Thymus (tissue), 14 donors: ENCODE results near the gene MLX. TPM values are rescaled to one million over a fixed set of nuclear protein-coding genes. Genes with fewer than 3 reads are reported as not detected.

Experiments used
- DNase-seq, 9 donors: peaks; one replicate each; pipeline ENCODE4 v3.0.0-alpha.2; 2013; ENCODE audit warnings: low spot score in 9 of 9, low read depth in 6 of 9, missing footprints in 1 of 9
- H3K27ac ChIP-seq, 2 donors: one replicate each; pipeline ENCODE4 v1.5.1; 2013; ENCODE audit warnings: control low read depth in 1 of 2, low read depth in 1 of 2, low read length in 1 of 2, mild to moderate bottlenecking in 1 of 2, moderate library complexity in 1 of 2
- H3K27me3 ChIP-seq, 2 donors: one replicate each; pipeline ENCODE4 v1.5.1; 2013; ENCODE audit warnings: low read length in 1 of 2; ENCODE audit not compliant: control insufficient read depth in 2 of 2, insufficient read depth in 1 of 2
- H3K36me3 ChIP-seq, 2 donors: one replicate each; pipeline ENCODE4 v1.5.1; 2013; ENCODE audit warnings: low read length in 1 of 2, mild to moderate bottlenecking in 1 of 2, moderate library complexity in 1 of 2; ENCODE audit not compliant: control insufficient read depth in 2 of 2, insufficient read depth in 2 of 2
- H3K4me1 ChIP-seq, 2 donors: one replicate each; pipeline ENCODE4 v1.5.1; 2013; ENCODE audit warnings: low read length in 2 of 2; ENCODE audit not compliant: control insufficient read depth in 2 of 2, insufficient read depth in 2 of 2
- H3K4me3 ChIP-seq, 2 donors: one replicate each; pipeline ENCODE4 v1.5.1; 2013; ENCODE audit warnings: low read length in 2 of 2, control low read depth in 1 of 2, mild to moderate bottlenecking in 1 of 2
- H3K9me3 ChIP-seq, 2 donors: one replicate each; pipeline ENCODE4 v1.5.1; 2013; ENCODE audit warnings: low read length in 1 of 2, mild to moderate bottlenecking in 1 of 2; ENCODE audit not compliant: control insufficient read depth in 2 of 2, insufficient read depth in 1 of 2
- WGBS: extraction: QIAGEN DNeasy Blood & Tissue Kit; methylation state at CpG from one replicate; pipeline ENCODE4 v1.1.7; 2013; 5-methylcytosine and 5-hydroxymethylcytosine counted together
- long read RNA-seq, 10 donors: transcript quantifications; one replicate each; lab custom pipeline, GENCODE V29; 2026
- polyA plus RNA-seq: library from polyadenylated mRNA; stranded (reverse); fragments of 200-250 nt; gene quantifications from one replicate; pipeline ENCODE4 v1.2.3, GENCODE V29; 2013
- total RNA-seq: library from RNA; stranded (reverse); fragments of 120-200 nt; gene quantifications from one replicate; pipeline ENCODE4 v1.2.4, GENCODE V29; 2013
- donor health status: healthy.

The MLX gene, protein sequence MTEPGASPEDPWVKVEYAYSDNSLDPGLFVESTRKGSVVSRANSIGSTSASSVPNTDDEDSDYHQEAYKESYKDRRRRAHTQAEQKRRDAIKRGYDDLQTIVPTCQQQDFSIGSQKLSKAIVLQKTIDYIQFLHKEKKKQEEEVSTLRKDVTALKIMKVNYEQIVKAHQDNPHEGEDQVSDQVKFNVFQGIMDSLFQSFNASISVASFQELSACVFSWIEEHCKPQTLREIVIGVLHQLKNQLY
- 29.3 TPM for total RNA-seq
- polyA plus RNA-seq = 45.2 TPM
- long read RNA-seq, donor 1 = 0 reads
- long read RNA-seq, donor 2 = 0 reads
- long read RNA-seq, donor 3, transcript MLX-203 (8 exons, 2,428 nt) = major isoform, 25 of 45 reads
- long read RNA-seq, donor 3, transcript MLX-202 (7 exons, 2,334 nt) = minor isoform, 11 of 45 reads
- long read RNA-seq, donor 3, partial matches to known transcripts = 6 of 45 reads
- long read RNA-seq, donor 3, other reads (novel, unspliced or antisense) = 0 of 45 reads
- long read RNA-seq, donor 4, transcript MLX-203 (8 exons, 2,428 nt) = major isoform, 7 of 9 reads
- long read RNA-seq, donor 4, partial matches to known transcripts = 0 of 9 reads
- long read RNA-seq, donor 4, other reads (novel, unspliced or antisense) = 0 of 9 reads
- long read RNA-seq, donor 5, transcript MLX-202 (7 exons, 2,334 nt) = minor isoform, 5 of 38 reads
- long read RNA-seq, donor 5, transcript MLX-203 (8 exons, 2,428 nt) = major isoform, 27 of 38 reads
- long read RNA-seq, donor 5, partial matches to known transcripts = 0 of 38 reads
- long read RNA-seq, donor 5, other reads (novel, unspliced or antisense) = 0 of 38 reads
- long read RNA-seq, donor 6, transcript MLX-203 (8 exons, 2,428 nt) = major isoform, 19 of 26 reads
- long read RNA-seq, donor 6, transcript MLX-202 (7 exons, 2,334 nt) = minor isoform, 6 of 26 reads
- long read RNA-seq, donor 6, partial matches to known transcripts = 0 of 26 reads
- long read RNA-seq, donor 6, other reads (novel, unspliced or antisense) = 0 of 26 reads
- long read RNA-seq, donor 7, transcript MLX-202 (7 exons, 2,334 nt) = minor isoform, 5 of 43 reads
- long read RNA-seq, donor 7, transcript MLX-203 (8 exons, 2,428 nt) = major isoform, 26 of 43 reads
- long read RNA-seq, donor 7, partial matches to known transcripts = 8 of 43 reads
- long read RNA-seq, donor 7, other reads (novel, unspliced or antisense) = 0 of 43 reads
- long read RNA-seq, donor 8, transcript MLX-203 (8 exons, 2,428 nt) = major isoform, 8 of 11 reads
- long read RNA-seq, donor 8, partial matches to known transcripts = 0 of 11 reads
- long read RNA-seq, donor 8, other reads (novel, unspliced or antisense) = 0 of 11 reads
- long read RNA-seq, donor 9, transcript MLX-203 (8 exons, 2,428 nt) = major isoform, 15 of 18 reads
- long read RNA-seq, donor 9, partial matches to known transcripts = 0 of 18 reads
- long read RNA-seq, donor 9, other reads (novel, unspliced or antisense) = 0 of 18 reads
- long read RNA-seq, donor 10, transcript MLX-203 (8 exons, 2,428 nt) = major isoform, 12 of 29 reads
- long read RNA-seq, donor 10, partial matches to known transcripts = 14 of 29 reads
- long read RNA-seq, donor 10, other reads (novel, unspliced or antisense) = 0 of 29 reads

DNA sequence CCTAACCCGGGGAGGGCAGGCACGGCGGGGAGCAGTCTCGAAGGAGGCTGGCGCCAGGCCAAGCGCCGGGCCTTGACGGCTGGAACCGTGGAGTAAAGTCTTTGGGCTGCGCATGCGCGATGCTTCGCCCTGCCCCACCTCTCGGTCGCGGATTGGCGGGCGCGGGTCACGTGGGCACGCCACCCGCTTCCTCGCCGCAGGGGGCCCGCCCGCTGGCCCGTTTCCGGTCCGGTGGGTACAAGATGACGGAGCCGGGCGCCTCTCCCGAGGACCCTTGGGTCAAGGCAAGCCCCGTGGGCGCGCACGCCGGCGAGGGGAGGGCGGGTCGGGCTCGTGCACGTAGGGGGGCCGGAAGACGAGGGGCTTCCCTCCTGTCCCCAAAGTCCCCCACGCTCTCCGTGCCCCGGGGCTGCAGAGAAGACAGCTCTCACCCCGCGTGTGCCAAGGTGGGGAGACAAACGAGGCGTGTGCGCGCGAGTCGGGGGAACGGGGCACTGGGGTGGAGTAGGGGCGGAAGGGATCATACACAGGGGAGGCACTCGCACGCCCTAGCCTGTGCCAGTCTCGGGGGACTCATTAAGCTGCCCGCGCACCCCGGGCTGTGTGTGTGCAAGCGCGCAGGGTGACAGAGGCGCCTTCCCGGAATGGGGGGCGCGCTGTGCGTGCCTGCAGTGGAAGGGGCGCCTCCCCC, at the start of gene MLX:
Gene MLX, plus strand, starts transcription at position 218 of the 691 bp plus-strand sequence. Its CDS starts 25 bp downstream, at position 243.
- peaks cover 54 to 68% of the 10 kb centered on the region in 2 donors for H3K36me3 ChIP-seq
- under 1% methylated on average over 72 of the region's 72 CpGs for WGBS
- H3K27ac ChIP-seq = peak within 1 kb of the TSS; percentile 85 to 92
- peak within 1 kb of the TSS; percentile 83 to 84 for H3K4me3 ChIP-seq
- DNase-seq = peak in 8 of 9 donors; percentile 81 to 94 (median 88)
- no peaks in the 10 kb centered on the region for H3K27me3 ChIP-seq
- no peaks in the 10 kb centered on the region for H3K9me3 ChIP-seq
- peaks cover 20 to 34% of the 10 kb centered on the region in 2 donors for H3K4me1 ChIP-seq

DNA sequence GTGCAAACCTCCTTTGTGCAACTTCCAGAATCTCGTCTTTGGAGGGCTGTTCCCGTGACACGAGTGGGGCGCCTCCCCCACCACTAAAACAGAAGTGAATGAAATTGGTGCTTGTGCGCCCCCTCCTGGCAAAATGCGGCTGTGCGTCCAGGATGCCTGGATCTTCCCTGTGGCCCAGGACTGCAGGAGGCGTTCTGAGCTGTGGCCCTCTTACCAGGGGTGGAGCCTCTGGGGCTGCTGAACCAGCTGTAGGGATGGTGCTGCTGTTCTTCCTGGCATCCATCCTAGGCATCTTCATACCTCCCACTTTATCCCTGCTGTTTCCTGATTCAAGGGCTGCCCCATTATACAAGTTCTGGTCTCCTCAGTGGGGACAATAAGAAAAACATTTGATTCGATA, 49.4 kb upstream of the MLX start:
- DNase-seq = peak in 7 of 9 donors; percentile 49 to 85 (median 71)
- Histone ChIP-seq H3K36me3 (peaks cover 36 to 49% of the 10 kb centered on the region in 2 donors), H3K4me1 (peaks cover 0 to 49% of the 10 kb centered on the region in 2 donors), H3K9me3 (no peaks in the 10 kb centered on the region), H3K27ac (no peak overlapping the region), H3K27me3 (no peaks in the 10 kb centered on the region), H3K4me3 (no peak overlapping the region)
- 14% methylated on average over 9 of the region's 9 CpGs for WGBS

DNA sequence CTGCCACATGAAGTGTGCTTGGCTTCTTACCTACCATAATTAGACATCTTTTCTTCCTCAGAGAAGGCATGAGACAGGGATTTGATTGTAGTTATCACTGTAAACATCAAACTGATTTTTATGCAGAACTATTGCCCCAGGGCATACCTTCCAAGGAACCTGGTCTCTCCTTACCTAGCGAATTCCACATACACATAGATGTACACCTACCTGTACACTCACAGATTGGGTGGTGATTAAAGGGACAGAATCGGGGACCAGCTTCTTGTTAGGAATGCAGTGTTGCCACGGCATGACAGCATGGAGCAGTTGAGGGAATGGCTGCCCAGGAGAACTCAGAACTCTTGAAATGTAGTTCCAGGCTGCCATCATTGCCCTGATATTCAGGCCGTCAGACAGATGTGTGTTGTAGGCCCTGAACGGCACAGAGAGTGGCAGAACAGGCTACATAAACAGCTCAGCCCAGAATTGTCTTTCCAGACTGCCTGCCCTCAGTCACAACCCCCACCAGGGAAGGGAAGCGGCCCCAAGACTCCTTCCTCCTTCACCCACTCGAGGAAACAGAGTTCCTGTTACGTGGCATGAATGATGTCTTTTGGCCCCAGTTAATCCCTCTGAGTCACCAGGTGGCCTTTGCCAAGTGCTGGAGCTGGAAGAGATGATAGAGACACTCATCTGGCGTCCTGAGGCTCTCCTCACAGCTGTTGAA, 48.7 kb upstream of the MLX start:
- Histone ChIP-seq H3K4me3 (no peak overlapping the region), H3K36me3 (peaks cover 39 to 52% of the 10 kb centered on the region in 2 donors), H3K27me3 (no peaks in the 10 kb centered on the region), H3K4me1 (peaks cover 0 to 47% of the 10 kb centered on the region in 2 donors), H3K9me3 (no peaks in the 10 kb centered on the region), H3K27ac (peak overlapping the region; percentile 26 to 37)
- no peak for DNase-seq
- WGBS = 68% methylated on average over 9 of the region's 9 CpGs

DNA sequence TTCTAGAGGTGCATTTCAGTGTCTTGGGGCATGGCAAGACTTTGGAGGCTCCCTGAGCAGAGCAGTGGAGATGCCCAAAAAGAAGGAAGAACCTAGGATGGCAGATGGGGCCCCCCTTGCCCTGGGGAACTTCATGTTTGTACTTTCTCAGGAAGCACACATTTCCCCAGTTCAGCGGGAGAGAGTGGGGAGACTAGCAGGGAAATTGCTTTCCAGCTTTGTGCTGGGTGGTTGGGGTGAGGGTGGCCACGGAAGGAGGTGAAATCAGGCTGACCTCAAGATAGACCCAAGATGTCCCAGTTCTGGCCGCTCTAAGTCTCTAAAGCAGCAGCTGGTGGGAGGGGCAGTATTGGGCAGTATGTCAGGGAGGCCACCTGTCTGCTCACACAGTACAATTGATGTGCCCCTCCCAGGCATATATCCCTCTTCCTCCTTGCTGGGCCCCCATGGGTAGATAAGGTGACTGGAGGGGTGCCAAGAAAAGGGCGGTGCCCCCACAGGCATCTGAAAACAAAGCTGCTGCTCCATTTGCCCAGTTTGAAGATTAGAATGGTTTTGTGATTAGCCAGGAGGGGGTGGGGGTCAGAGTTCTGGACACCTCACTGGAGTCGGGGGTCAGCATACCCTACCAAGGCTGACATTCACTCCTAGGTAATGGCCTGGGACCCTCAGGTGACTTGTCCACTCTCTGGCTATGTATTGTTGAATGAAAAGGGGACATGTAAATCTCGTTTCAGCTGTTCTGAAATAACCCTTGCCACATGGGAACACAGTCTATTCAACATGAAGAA, 48.0 kb upstream of the MLX start:
- H3K9me3 ChIP-seq = no peaks in the 10 kb centered on the region
- 59% methylated on average over 6 of the region's 6 CpGs for WGBS
- no peak for DNase-seq
- H3K36me3 ChIP-seq = peaks cover 34 to 49% of the 10 kb centered on the region in 2 donors
- H3K4me3 ChIP-seq = no peak overlapping the region
- peaks cover 0 to 48% of the 10 kb centered on the region in 2 donors for H3K4me1 ChIP-seq
- no peaks in the 10 kb centered on the region for H3K27me3 ChIP-seq
- H3K27ac ChIP-seq = peak overlapping the region; percentile 75 to 83

DNA sequence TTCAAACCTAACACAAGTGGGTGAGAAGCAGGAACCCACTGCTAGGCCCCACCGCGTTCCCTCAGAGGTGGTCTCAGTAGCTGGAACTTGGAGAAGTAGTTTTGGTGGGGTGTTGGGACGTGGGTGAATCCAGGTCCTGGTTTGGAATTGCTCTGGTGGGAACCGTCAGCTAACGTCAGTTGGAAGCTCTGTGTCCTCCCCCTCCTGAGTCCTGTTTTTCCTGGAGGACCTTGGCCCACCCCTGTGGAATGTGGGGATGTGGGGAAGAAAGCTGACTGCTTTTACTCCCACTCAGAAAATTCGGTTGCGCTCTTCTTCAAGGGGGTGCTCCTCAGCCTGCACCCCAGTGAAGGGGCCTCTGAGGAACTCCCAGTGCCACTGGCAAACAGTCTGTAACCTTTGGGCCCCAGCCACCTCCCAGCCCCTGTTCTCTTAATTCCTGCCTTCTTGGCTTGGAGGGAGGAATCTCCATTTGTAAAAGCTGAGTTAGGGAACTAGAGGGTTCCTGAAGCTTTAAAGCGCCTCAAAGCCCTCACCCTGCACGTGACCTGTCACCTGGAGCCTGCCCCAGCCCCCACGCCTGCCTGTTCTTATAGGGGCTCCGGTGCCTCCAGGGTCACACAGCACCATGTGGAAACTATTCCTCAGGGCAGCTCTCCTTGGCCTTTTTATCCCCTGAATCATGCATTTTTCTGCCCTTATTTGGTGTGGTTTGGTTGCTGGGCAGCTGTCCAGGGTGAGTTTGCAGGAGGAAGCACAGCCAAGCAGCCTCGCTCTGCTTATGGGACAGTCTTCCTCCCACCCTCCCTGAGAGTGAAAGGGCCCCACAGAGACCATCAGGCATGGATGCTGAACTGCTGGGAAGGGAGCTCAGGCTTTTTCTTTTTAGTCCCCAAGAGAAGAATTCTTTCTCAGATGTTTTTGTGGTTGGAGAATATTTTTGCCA, 47.1 kb upstream of the MLX start:
- peak overlapping the region; percentile 75 to 83 for H3K27ac ChIP-seq
- WGBS = 85% methylated on average over 12 of the region's 12 CpGs
- no peaks in the 10 kb centered on the region for H3K9me3 ChIP-seq
- peaks cover 25 to 42% of the 10 kb centered on the region in 2 donors for H3K36me3 ChIP-seq
- H3K27me3 ChIP-seq = no peaks in the 10 kb centered on the region
- no peak for DNase-seq
- no peak overlapping the region for H3K4me3 ChIP-seq
- H3K4me1 ChIP-seq = peaks cover 0 to 48% of the 10 kb centered on the region in 2 donors

DNA sequence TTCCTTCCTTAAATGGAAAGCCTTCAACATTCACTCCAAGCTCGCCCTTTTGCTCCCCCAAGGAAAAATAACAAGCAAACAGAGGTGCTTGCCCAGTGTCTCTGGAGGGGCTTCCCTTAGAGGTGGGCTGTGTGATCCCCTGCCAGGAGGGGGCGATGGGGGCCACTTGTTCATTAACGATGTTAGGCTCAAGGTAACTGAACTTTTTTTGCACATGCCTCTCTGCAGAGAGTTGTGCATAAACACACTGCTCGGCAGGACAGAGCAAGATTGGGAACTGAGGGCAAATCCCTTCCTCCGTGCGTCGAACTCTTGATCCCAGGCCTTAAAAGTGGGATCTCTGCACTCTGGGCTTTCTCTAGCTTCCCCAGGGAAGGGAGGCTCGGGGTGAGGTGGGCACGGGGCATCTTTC, 46.4 kb upstream of the MLX start:
- Histone ChIP-seq H3K27me3 (no peaks in the 10 kb centered on the region), H3K36me3 (peaks cover 25 to 40% of the 10 kb centered on the region in 2 donors), H3K9me3 (no peaks in the 10 kb centered on the region), H3K4me1 (peaks cover 0 to 48% of the 10 kb centered on the region in 2 donors), H3K4me3 (no peak overlapping the region), H3K27ac (peak overlapping the region in 1 of 2 donors; percentile 83)
- 79% methylated on average over 9 of the region's 9 CpGs for WGBS
- DNase-seq = peak in 2 of 9 donors; percentile 36 to 53
